Measurements from ENCODE around the gene DLGAP1. TPM values are rescaled to one million over a fixed set of nuclear protein-coding genes. Genes with fewer than 3 reads are reported as not detected.

DLGAP1 gene
- total and polyA plus RNA-seq, 2 experiments from 2014 or later = 3.1 to 6.5 TPM

DNA sequence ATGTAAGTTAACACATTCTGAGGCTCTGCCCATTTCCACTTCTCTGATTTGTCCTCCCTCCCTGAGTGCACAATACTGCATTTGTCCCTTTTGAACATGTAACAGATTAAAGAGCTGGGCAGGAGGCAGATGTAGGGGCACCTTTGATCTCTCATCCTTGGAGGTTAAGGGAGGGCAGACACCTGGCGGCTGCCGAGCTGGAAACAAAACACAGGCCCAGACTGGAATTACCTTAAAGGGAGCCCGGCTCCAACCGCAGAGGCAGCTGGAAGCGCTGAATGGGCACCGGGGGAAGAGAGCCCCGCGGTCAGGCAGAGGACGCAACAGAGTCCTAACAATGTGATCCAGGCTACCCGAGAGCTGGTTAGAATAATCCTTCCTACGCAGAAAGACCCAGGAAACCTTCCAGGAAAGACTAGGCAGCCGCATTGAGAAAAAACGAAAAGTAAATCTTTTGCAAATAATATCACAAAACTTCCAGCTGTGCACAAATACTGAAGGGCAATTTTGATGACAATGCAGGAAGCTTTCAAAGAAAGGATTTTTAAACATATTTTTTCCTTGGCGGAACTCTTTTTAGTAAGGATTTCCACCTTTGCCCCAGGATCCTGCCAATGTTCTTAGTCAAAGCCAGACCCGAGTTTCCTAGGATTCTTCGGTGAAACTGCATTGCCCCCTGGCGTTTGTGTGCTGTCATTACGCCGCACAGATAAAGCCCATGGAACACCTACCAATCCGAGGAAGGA lies 789.2 kb downstream of the DLGAP1 start:
- Histone ChIP-seq H3K27me3 (no peaks in the 10 kb centered on the region), H3K4me3 (no peak overlapping the region), H3K36me3 (replicated peaks; ENCODE audit: insufficient read depth, low read depth) (no peaks in the 10 kb centered on the region), H3K9me2 (replicated peaks; ENCODE audit: insufficient read depth) (no peaks in the 10 kb centered on the region), H3K79me2 (no peaks in the 10 kb centered on the region), H3K4me1 (ENCODE audit: insufficient read depth) (peaks cover 18% of the 10 kb centered on the region), H2AFZ (peak overlapping the region; percentile 26), H3K4me2 (peak overlapping the region; percentile 66), H3K9me3 (ENCODE audit: low read depth) (no peaks in the 10 kb centered on the region), H4K20me1 (ENCODE audit: insufficient read depth, poor library complexity, severe bottlenecking) (no peaks in the 10 kb centered on the region), H3K27ac (peak overlapping the region; percentile 84)
- WGBS (ENCODE audit: low lambda C conversion rate, missing lambda C conversion rate) = 6% methylated on average over 20 of the region's 20 CpGs
- DNase-seq (ENCODE audit: low spot score) = peak; percentile 94
- no peak for TF ChIP-seq EZH2 (IDR thresholded peaks at IDR 0.05; ENCODE audit: borderline replicate concordance)
- peak; percentile 93 for TF ChIP-seq CTCF (IDR thresholded peaks at IDR 0.05; ENCODE audit: poor library complexity)
- no peak for TF ChIP-seq EZH2phosphoT487 (IDR thresholded peaks at IDR 0.05; ENCODE audit: low read depth, severe bottlenecking, unreplicated experiment)

DNA sequence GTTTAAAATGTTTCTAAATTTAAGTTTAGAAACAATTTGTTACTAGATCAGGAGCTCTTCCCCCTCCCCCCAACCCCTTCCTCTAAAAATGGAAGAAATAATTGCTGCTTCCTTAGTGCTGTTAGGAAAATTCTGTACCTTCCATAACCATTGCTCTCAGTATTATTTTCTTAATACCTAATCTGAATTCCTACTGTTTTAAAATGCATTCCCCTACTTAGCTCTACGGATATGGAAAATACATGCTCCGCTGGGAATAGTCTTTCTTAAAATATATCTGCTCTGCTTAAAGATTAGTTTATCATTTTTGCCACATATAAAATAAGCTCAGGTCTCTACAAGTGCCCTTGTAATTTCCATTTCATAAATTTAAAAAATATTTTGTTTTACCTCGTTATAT lies 789.9 kb downstream of the DLGAP1 start:
- no peak for DNase-seq (ENCODE audit: low spot score)
- peak overlapping the region; percentile 66 for H3K4me2 ChIP-seq
- peaks cover 18% of the 10 kb centered on the region for H3K4me1 ChIP-seq (ENCODE audit: insufficient read depth)
- H3K79me2 ChIP-seq = no peaks in the 10 kb centered on the region
- H3K27me3 ChIP-seq = no peaks in the 10 kb centered on the region
- H3K4me3 ChIP-seq = no peak overlapping the region
- no peaks in the 10 kb centered on the region for H3K36me3 ChIP-seq (replicated peaks; ENCODE audit: insufficient read depth, low read depth)
- no peak overlapping the region for H2AFZ ChIP-seq
- H3K9me3 ChIP-seq (ENCODE audit: low read depth) = no peaks in the 10 kb centered on the region
- H3K27ac ChIP-seq = peak overlapping the region; percentile 84
- 85% methylated on average over 3 of the region's 3 CpGs for WGBS (ENCODE audit: low lambda C conversion rate, missing lambda C conversion rate)
- H4K20me1 ChIP-seq (ENCODE audit: insufficient read depth, poor library complexity, severe bottlenecking) = no peaks in the 10 kb centered on the region
- H3K9me2 ChIP-seq (replicated peaks; ENCODE audit: insufficient read depth) = no peaks in the 10 kb centered on the region
- TF ChIP-seq EZH2phosphoT487 (IDR thresholded peaks at IDR 0.05; ENCODE audit: low read depth, severe bottlenecking, unreplicated experiment) (no peak), CTCF (IDR thresholded peaks at IDR 0.05; ENCODE audit: poor library complexity) (no peak), EZH2 (IDR thresholded peaks at IDR 0.05; ENCODE audit: borderline replicate concordance) (no peak)

- H3K27ac ChIP-seq = peak overlapping the region; percentile 84
- no peaks in the 10 kb centered on the region for H4K20me1 ChIP-seq (ENCODE audit: insufficient read depth, poor library complexity, severe bottlenecking)
- WGBS (ENCODE audit: low lambda C conversion rate, missing lambda C conversion rate) = 34% methylated on average over 6 of the region's 6 CpGs
- no peak overlapping the region for H2AFZ ChIP-seq
- H3K9me3 ChIP-seq (ENCODE audit: low read depth) = no peaks in the 10 kb centered on the region
- DNase-seq (ENCODE audit: low spot score) = peak; percentile 45
- peaks cover 18% of the 10 kb centered on the region for H3K4me1 ChIP-seq (ENCODE audit: insufficient read depth)
- no peaks in the 10 kb centered on the region for H3K27me3 ChIP-seq
- no peak overlapping the region for H3K4me3 ChIP-seq
- no peak for TF ChIP-seq CTCF (IDR thresholded peaks at IDR 0.05; ENCODE audit: poor library complexity)
- TF ChIP-seq EZH2phosphoT487 (IDR thresholded peaks at IDR 0.05; ENCODE audit: low read depth, severe bottlenecking, unreplicated experiment) = no peak
- no peak for TF ChIP-seq EZH2 (IDR thresholded peaks at IDR 0.05; ENCODE audit: borderline replicate concordance)
- no peaks in the 10 kb centered on the region for H3K9me2 ChIP-seq (replicated peaks; ENCODE audit: insufficient read depth)
- no peaks in the 10 kb centered on the region for H3K79me2 ChIP-seq
- H3K36me3 ChIP-seq (replicated peaks; ENCODE audit: insufficient read depth, low read depth) = no peaks in the 10 kb centered on the region
- peak overlapping the region; percentile 66 for H3K4me2 ChIP-seq
Observed at GRCh38 chr18:3664563-3665178, 790.4 kb downstream of the DLGAP1 start.
